GM12878 (cell line): ENCODE results near the gene ZNF232. TPM values are rescaled to one million over a fixed set of nuclear protein-coding genes. Genes with fewer than 3 reads are reported as not detected.

Experiments used
- ASH2L ChIP-seq: fragments of 300-600, 200-600 bp; sonication (generic); IDR thresholded peaks from 2 replicates; pipeline ENCODE4 v1.6.1; 2017; ENCODE audit warnings: low read depth, mild to moderate bottlenecking, borderline replicate concordance
- ATF2 ChIP-seq: IDR thresholded peaks from 2 replicates; pipeline ENCODE4 v1.6.1; 2012; ENCODE audit warnings: low read length, inconsistent platforms
- BCL11A ChIP-seq: IDR thresholded peaks from 2 replicates; pipeline ENCODE4 v1.6.1; 2011; ENCODE audit warnings: low read depth, low read length
- BMI1 ChIP-seq: fragments of 450-650 bp; IDR thresholded peaks from 2 replicates; pipeline ENCODE4 v1.6.1; 2016; ENCODE audit warnings: mild to moderate bottlenecking, moderate library complexity, borderline replicate concordance
- FOXK2 ChIP-seq: fragments of 450-650 bp; IDR thresholded peaks from 2 replicates; pipeline ENCODE4 v1.6.1; 2017; ENCODE audit warnings: mild to moderate bottlenecking, moderate library complexity
- FOXM1 ChIP-seq: IDR thresholded peaks from 2 replicates; pipeline ENCODE4 v1.6.1; 2012; ENCODE audit warnings: low read depth, mild to moderate bottlenecking, inconsistent platforms, low read length, moderate library complexity
- HDAC6 ChIP-seq: fragments of 200-600 bp; sonication (generic); IDR thresholded peaks from one replicate; pipeline ENCODE4 v1.8.0; 2017; ENCODE audit warnings: antibody characterized with exemption; ENCODE audit not compliant: unreplicated experiment
- KAT2A ChIP-seq: conservative IDR thresholded peaks from 2 replicates; pipeline ENCODE4 v1.6.1; 2011; ENCODE audit warnings: low read depth, low read length; ENCODE audit not compliant: control insufficient read depth
- MTA2 ChIP-seq: fragments of 450-650 bp; IDR thresholded peaks from 2 replicates; pipeline ENCODE4 v1.6.1; 2016; ENCODE audit warnings: low read depth, mild to moderate bottlenecking, moderate library complexity
- MTA3 ChIP-seq: IDR thresholded peaks from 2 replicates; pipeline ENCODE4 v1.6.1; 2012; ENCODE audit warnings: low read length, inconsistent platforms, borderline replicate concordance
- MYC ChIP-seq: IDR thresholded peaks from 2 replicates; pipeline ENCODE4 v1.6.1; 2011; ENCODE audit warnings: mild to moderate bottlenecking, low read length, moderate library complexity, inconsistent platforms; ENCODE audit not compliant: insufficient read depth, insufficient replicate concordance, insufficient read length, severe bottlenecking
- PAX8 ChIP-seq: fragments of 450-650 bp; IDR thresholded peaks from 2 replicates; pipeline ENCODE4 v1.6.1; 2017; ENCODE audit warnings: mild to moderate bottlenecking, moderate library complexity
- PKNOX1 ChIP-seq: fragments of 450-650 bp; IDR thresholded peaks from 2 replicates; pipeline ENCODE4 v1.6.1; 2016; ENCODE audit warnings: mild to moderate bottlenecking
- SREBF2 ChIP-seq: IDR thresholded peaks from 2 replicates; pipeline ENCODE4 v1.6.1; 2012; ENCODE audit warnings: mild to moderate bottlenecking, low read length
- TBL1XR1 ChIP-seq: IDR thresholded peaks from 2 replicates; pipeline ENCODE4 v1.6.1; 2012; ENCODE audit warnings: low read depth, low read length, improper control_type of control experiment
- TCF3 ChIP-seq: IDR thresholded peaks from 2 replicates; pipeline ENCODE4 v1.6.1; 2012; ENCODE audit warnings: low read depth, mild to moderate bottlenecking, low read length, borderline replicate concordance; ENCODE audit not compliant: insufficient read depth
- USF1 ChIP-seq: IDR thresholded peaks from 2 replicates; pipeline ENCODE4 v1.6.1; 2011; ENCODE audit warnings: borderline replicate concordance, low read depth, mild to moderate bottlenecking, moderate library complexity, mixed read lengths, low read length; ENCODE audit not compliant: insufficient read depth; ENCODE audit errors: extremely low read length
- ZBTB4 ChIP-seq: fragments of 450-650 bp; formaldehyde crosslinking; IDR thresholded peaks from 2 replicates; pipeline ENCODE4 v1.4.0; 2022; ENCODE audit warnings: mild to moderate bottlenecking, moderate library complexity
- ZNF207 ChIP-seq: fragments of 450-650 bp; IDR thresholded peaks from 2 replicates; pipeline ENCODE4 v1.6.1; 2014; ENCODE audit warnings: antibody characterized with exemption, mild to moderate bottlenecking, borderline replicate concordance
- ZZZ3 ChIP-seq: IDR thresholded peaks from 2 replicates; pipeline ENCODE4 v1.6.1; 2011; ENCODE audit warnings: low read depth; ENCODE audit not compliant: control insufficient read depth, insufficient read length
- polyA plus RNA-seq, 11 experiments: library from polyadenylated mRNA; depleted of rRNA in 4 of 11; unstranded in 6 of 11; stranded (reverse) in 5 of 11; fragments of >200 nt; fragmentation: Nextera tagmentation in 4 of 11; fragmentation: Illumina TruSeq in 1 of 11; extraction: Ambion mirVana in 4 of 11; extraction: Trizol in 1 of 11; gene quantifications; 1 replicate in 1 of 11; 2 replicates in 10 of 11; pipeline versions ENCODE4 v1.2.1 to v1.2.3, GENCODE V29; 2011 to 2016; ENCODE audit warnings: inconsistent platforms in 2 of 11, missing spikeins in 2 of 11, low read depth in 1 of 11
- total RNA-seq, 4 experiments: library from RNA; depleted of rRNA in 3 of 4; stranded (reverse); fragments of >200 nt in 3 of 4; fragmentation: Illumina TruSeq in 1 of 4; extraction: Trizol in 1 of 4; gene quantifications; 2 replicates each; pipeline versions ENCODE4 v1.2.1 to v1.2.3, GENCODE V29; 2013 to 2021
- TF ChIP-seq, protein P1 (sequence below): fragments of 450-650 bp; IDR thresholded peaks from 2 replicates; pipeline ENCODE4 v1.6.1; 2017; ENCODE audit warnings: borderline replicate concordance

Gene ZNF232
- total and polyA plus RNA-seq, 10 of the 15 experiments (the other 5 are each of a cell fraction or from before 2014, with no cell fraction given) = 10.1 to 15.7 (median 12.9) TPM

DNA sequence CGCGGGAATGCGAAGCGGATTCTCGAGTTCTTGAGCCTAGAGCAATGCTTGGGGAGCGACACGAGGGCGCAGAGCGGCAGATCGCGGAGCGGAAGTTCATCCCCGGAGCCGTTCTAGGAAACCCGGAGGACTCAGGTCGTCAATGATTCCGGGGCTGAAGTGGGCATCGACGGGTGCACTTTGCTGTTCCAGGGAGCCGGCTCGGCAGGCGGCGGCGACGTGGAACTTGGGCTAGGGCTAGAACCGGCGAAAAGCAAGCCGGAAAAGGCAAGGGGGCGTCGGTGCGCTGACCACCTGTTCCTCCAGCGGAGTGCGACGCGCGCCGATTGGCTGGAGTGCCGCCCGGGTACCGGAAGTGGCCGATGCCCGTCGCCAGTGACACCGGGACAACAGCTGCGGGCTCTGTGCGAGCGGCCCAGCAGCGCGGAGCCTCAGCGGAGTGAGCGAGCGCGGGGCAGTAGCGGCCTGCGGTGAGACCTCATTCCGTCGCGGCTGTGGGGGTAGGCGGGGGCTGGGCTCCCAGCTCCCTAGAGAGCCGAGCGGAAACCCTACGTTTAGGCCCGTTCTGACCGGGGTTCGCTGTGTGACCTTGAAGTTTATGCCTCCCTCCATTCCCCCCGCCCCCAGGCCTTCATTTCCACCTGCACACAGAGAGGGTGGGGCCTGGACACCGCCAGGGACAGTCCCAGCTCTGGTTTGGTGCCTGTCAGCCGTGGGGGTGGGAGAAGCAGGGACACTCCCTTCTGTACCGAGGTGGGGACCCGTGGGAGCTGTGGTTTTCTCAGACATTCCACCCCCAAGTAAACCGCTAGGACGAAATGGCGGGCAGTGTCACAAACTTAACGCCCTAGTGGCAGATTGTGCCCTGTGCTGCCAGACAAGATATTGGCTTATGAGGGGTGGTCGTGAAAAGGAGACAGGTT is 33.3 kb downstream of the ZNF232 start, which contains the start of gene ZFP3 (continued):
- TF ChIP-seq ASH2L (no peak), MYC (peak; percentile 89), FOXK2 (no peak), HDAC6 (no peak), ZZZ3 (no peak), TBL1XR1 (peak; percentile 9; the same call in 1 of the 2 replicates), FOXM1 (no peak), BCL11A (peak; percentile 22; the same call in 1 of the 2 replicates), TCF3 (peak; percentile 95; the same call in 1 of the 2 replicates), MTA2 (peak; percentile 47; the same call in 1 of the 2 replicates), SREBF2 (no peak), PKNOX1 (peak; percentile 80), MTA3 (no peak), ZBTB4 (CRISPR knock-in tag) (no peak), USF1 (no peak), BMI1 (no peak), ATF2 (no peak), KAT2A (no peak), PAX8 (no peak), ZNF207 (no peak)
- TF ChIP-seq, protein P1, sequence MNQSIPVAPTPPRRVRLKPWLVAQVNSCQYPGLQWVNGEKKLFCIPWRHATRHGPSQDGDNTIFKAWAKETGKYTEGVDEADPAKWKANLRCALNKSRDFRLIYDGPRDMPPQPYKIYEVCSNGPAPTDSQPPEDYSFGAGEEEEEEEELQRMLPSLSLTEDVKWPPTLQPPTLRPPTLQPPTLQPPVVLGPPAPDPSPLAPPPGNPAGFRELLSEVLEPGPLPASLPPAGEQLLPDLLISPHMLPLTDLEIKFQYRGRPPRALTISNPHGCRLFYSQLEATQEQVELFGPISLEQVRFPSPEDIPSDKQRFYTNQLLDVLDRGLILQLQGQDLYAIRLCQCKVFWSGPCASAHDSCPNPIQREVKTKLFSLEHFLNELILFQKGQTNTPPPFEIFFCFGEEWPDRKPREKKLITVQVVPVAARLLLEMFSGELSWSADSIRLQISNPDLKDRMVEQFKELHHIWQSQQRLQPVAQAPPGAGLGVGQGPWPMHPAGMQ = peak; percentile 48; the same call in 1 of the 2 replicates
